ENCODE data around the gene SMURF2. TPM values are rescaled to one million over a fixed set of nuclear protein-coding genes. Genes with fewer than 3 reads are reported as not detected.

The SMURF2 gene
- total and polyA plus RNA-seq, 11 donors: 3.6 to 17.5 (median 12.2) TPM

DNA sequence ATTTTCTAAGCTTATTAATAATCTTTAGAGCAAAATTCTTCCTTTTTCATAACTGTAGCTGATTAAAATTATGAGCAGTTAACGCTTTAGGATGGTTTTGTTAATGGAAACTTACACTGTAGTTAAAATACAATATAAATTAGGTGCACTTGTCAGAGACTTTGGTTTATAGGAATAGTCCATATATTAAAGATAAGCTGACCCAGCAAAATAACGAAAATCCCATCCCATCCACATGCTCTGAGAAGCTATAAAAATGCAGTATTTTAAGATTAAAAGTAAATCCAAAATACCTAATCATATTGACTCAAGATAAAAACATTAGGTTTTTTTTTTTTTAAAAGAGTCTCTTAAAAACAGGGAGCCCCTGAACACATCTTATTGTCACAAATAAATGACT lies 117.4 kb downstream of the SMURF2 start:
- no peaks in the 10 kb centered on the region for H3K9me3 ChIP-seq
- H3K4me3 ChIP-seq: no peak overlapping the region
- no peaks in the 10 kb centered on the region for H3K4me1 ChIP-seq
- 90 to 97% (median 94%) methylated on average over 2 of the region's 2 CpGs for WGBS, 4 donors
- TF ChIP-seq, protein P1, sequence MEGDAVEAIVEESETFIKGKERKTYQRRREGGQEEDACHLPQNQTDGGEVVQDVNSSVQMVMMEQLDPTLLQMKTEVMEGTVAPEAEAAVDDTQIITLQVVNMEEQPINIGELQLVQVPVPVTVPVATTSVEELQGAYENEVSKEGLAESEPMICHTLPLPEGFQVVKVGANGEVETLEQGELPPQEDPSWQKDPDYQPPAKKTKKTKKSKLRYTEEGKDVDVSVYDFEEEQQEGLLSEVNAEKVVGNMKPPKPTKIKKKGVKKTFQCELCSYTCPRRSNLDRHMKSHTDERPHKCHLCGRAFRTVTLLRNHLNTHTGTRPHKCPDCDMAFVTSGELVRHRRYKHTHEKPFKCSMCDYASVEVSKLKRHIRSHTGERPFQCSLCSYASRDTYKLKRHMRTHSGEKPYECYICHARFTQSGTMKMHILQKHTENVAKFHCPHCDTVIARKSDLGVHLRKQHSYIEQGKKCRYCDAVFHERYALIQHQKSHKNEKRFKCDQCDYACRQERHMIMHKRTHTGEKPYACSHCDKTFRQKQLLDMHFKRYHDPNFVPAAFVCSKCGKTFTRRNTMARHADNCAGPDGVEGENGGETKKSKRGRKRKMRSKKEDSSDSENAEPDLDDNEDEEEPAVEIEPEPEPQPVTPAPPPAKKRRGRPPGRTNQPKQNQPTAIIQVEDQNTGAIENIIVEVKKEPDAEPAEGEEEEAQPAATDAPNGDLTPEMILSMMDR (IDR thresholded peaks at IDR 0.05): no peak
- no peak for TF ChIP-seq POLR2A (IDR thresholded peaks at IDR 0.05)
- ATAC-seq: no peak
- no peak overlapping the region for H3K27ac ChIP-seq
- H3K27me3 ChIP-seq: no peaks in the 10 kb centered on the region
- no peak for DNase-seq
- H3K36me3 ChIP-seq: peaks cover 0 to 98% (median 91%) of the 10 kb centered on the region in 9 donors
- intact Hi-C loops (cut with DNase I): no loop called here

DNA sequence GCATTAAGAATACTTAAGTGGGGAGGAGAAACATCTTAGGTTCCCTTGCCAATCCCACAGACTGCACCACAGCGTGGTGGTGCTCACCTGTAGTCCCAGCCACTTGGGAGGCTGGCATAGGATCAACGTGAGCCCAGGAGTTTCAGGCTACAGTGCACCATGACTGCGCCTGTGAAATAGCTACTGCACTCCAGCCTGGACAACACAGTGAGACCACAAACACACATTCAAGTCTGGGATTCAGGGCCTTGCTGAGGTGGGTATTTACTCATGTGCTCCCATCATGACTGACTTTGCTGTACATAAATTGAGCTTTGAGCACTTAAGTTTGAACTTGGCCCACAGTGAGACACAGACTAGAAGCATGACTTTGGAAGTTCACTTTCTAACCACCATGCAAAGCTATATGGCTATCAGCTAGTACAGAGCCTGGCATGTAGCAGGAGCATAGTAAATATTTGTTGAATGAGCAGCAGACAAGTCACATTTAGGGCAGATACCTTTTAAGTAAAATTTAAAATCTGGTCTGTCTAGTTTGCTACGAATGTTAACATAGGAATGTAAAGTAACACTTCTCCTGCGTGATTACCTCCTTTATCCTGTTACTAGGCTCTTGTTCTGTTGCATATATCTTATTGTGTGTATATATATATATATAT lies 121.9 kb downstream of the SMURF2 start:
- ATAC-seq: peak in 1 of 4 donors; percentile 29
- 89 to 97% (median 94%) methylated on average over 5 of the region's 5 CpGs for WGBS, 4 donors
- H3K27me3 ChIP-seq: no peaks in the 10 kb centered on the region
- no peak overlapping the region for H3K4me3 ChIP-seq
- no peaks in the 10 kb centered on the region for H3K4me1 ChIP-seq
- TF ChIP-seq POLR2A (IDR thresholded peaks at IDR 0.05): no peak
- TF ChIP-seq, protein P1 (IDR thresholded peaks at IDR 0.05): no peak
- H3K9me3 ChIP-seq: no peaks in the 10 kb centered on the region
- H3K36me3 ChIP-seq: peaks cover 0 to 99% (median 91%) of the 10 kb centered on the region in 9 donors
- intact Hi-C loops (cut with DNase I): no loop called here
- no peak overlapping the region for H3K27ac ChIP-seq
- DNase-seq: no peak

DNA sequence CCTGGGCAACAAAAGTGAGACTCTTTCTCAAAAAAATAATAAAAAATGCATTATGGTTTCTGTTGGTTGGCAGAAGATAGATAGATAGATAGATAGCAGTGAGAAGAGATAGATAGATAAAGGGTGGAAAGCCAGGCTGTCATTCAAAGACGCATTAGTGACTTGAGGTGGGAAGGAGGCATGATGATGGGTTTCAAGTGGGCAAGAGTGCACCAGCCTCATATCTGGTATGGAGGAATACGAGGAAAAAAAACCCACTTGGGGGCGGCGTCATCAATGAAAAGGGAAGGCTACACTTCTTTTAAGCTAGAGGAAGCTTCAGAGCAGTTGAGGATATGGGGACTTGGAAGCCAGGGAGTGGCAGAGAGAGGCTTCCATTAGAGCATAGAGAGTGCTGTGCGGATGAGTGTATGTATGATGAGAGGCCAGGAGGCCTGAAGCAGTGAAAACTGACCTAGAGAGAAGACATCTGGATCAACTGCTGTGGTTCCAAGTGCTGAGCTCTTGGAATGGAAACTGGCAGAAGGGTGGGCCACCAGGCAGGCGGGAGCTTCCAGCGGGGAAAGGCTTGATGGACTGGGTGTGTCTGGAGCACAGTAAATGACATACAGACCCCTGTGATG lies 123.5 kb downstream of the SMURF2 start:
- no peak for DNase-seq
- Histone ChIP-seq H3K4me1 (no peaks in the 10 kb centered on the region), H3K4me3 (no peak overlapping the region), H3K27ac (no peak overlapping the region), H3K27me3 (no peaks in the 10 kb centered on the region), H3K9me3 (no peaks in the 10 kb centered on the region), H3K36me3 (peaks cover 0 to 99% (median 91%) of the 10 kb centered on the region in 9 donors)
- TF ChIP-seq, protein P1 (IDR thresholded peaks at IDR 0.05): no peak
- no peak for TF ChIP-seq POLR2A (IDR thresholded peaks at IDR 0.05)
- WGBS, 4 donors: 77 to 90% (median 84%) methylated on average over 7 of the region's 7 CpGs
- intact Hi-C loops (cut with DNase I): loop anchor here in 1 of 10 donors (10.0 kb wide), 1 partner anchor 106 kb away; no protein-coding TSS in a partner anchor
- peak in 3 of 4 donors; percentile 24 to 54 (median 53) for ATAC-seq

DNA sequence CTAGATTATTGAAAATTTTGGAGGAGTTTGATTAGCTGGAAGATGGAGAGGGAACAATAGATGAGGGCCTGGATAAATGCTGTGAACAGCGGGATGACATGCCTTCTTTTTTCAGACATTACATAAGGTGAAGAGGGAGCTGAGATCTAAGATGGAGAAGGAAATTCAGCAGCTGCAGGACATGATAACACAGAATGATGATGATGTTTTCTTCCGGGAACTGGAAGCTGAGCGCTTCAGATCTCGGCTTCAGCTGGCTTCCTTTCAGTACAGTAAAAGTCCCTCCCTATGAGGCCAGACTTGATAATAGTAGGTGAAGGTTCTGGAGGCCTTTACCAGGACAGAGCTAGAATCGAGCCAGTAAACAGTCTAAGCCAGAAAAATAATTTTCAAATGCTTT lies 124.6 kb downstream of the SMURF2 start:
- Histone ChIP-seq H3K4me1 (peaks cover 0 to 2% (median 0%) of the 10 kb centered on the region in 12 donors), H3K4me3 (no peak overlapping the region), H3K9me3 (no peaks in the 10 kb centered on the region), H3K27ac (no peak overlapping the region), H3K36me3 (peaks cover 0 to 99% (median 92%) of the 10 kb centered on the region in 9 donors), H3K27me3 (no peaks in the 10 kb centered on the region)
- no peak for TF ChIP-seq POLR2A (IDR thresholded peaks at IDR 0.05)
- TF ChIP-seq, protein P1 (IDR thresholded peaks at IDR 0.05): no peak
- intact Hi-C loops (cut with DNase I): loop anchor here in 1 of 10 donors (10.0 kb wide), 1 partner anchor 107 kb away; no protein-coding TSS in a partner anchor
- ATAC-seq (no peak), DNase-seq (no peak)
- WGBS, 4 donors: 46 to 63% (median 61%) methylated on average over 5 of the region's 5 CpGs

Data from heart left ventricle (tissue), 16 donors.